GM19455 (cell line): ENCODE data around the gene NAPB.

Experiments
- ATAC-seq: cut with Tn5 transposase; IDR thresholded peaks from one replicate; pipeline ENCODE4 v1.9.1; 2021; ENCODE audit not compliant: unreplicated experiment

The NAPB gene

GRCh38 chr20:23438661-23439060 is 17.4 kb upstream of the NAPB start:
- no peak for ATAC-seq

GRCh38 chr20:23437126-23437899 is 16.0 kb upstream of the NAPB start:
- ATAC-seq = no peak

- no peak for ATAC-seq
Measured at GRCh38 chr20:23436681-23437080, 15.4 kb upstream of the NAPB start.

- ATAC-seq = no peak
Measured at GRCh38 chr20:23435626-23436539, 14.6 kb upstream of the NAPB start.

- ATAC-seq = no peak
Measured at GRCh38 chr20:23434521-23435313, 13.4 kb upstream of the NAPB start.

- no peak for ATAC-seq
Measured at GRCh38 chr20:23433628-23434027, 12.3 kb upstream of the NAPB start.

- no peak for ATAC-seq
Measured at GRCh38 chr20:23425129-23425528, 3.8 kb upstream of the NAPB start.

- ATAC-seq = no peak
Measured at GRCh38 chr20:23419995-23420901, 1.0 kb downstream of the NAPB start.

- no peak for ATAC-seq
Measured at GRCh38 chr20:23419657-23419994, 1.7 kb downstream of the NAPB start.

- ATAC-seq = no peak
Measured at GRCh38 chr20:23417861-23418260, 3.4 kb downstream of the NAPB start.

- ATAC-seq = no peak
Measured at GRCh38 chr20:23415959-23416583, 5.2 kb downstream of the NAPB start.

- ATAC-seq = no peak
Measured at GRCh38 chr20:23415555-23415954, 5.7 kb downstream of the NAPB start.

GRCh38 chr20:23414526-23415188 is 6.6 kb downstream of the NAPB start:
- ATAC-seq = no peak

- no peak for ATAC-seq
Measured at GRCh38 chr20:23413862-23414422, 7.3 kb downstream of the NAPB start.

- ATAC-seq = no peak
Measured at GRCh38 chr20:23412026-23412425, 9.3 kb downstream of the NAPB start.

GRCh38 chr20:23410916-23411695 is 10.2 kb downstream of the NAPB start:
- no peak for ATAC-seq

- no peak for ATAC-seq
Measured at GRCh38 chr20:23409800-23410199, 11.5 kb downstream of the NAPB start.

- ATAC-seq = no peak
Measured at GRCh38 chr20:23408957-23409356, 12.3 kb downstream of the NAPB start.
